Stimulated activated CD8-positive, alpha-beta memory T cell treated with anti-CD3 and anti-CD28 coated beads, Interleukin-12 subunit alpha, Interleukin-12 subunit beta, amount 100 ng/mL, for 4 hours (primary cell): ENCODE results near the gene COL21A1.

Experiments used
- DNase-seq: peaks from one replicate; pipeline ENCODE4 v3.0.0-alpha.2; 2020; ENCODE audit warnings: low read depth

The COL21A1 gene

DNA sequence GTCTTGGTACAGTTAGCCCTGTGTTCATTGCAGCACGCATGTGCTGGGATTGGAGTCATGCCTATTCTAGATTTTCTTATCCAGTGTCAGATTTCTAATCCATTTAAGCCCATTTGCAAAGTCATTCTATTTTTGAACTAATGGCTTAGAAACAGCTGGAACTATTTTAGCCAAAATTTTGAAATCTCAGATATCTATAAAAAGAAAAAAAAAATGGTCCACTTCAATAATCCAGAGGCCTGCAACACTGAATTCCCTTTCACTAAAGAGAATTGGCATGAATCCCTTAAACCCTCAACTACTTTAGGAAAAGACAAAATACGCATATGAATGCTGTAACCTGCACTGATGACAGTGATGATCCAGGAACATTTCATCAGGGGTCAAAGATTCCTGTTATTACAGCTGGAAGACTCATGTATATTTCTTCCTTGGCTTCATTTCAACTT, 1.5 kb downstream of the COL21A1 start:
- DNase-seq: no peak

DNA sequence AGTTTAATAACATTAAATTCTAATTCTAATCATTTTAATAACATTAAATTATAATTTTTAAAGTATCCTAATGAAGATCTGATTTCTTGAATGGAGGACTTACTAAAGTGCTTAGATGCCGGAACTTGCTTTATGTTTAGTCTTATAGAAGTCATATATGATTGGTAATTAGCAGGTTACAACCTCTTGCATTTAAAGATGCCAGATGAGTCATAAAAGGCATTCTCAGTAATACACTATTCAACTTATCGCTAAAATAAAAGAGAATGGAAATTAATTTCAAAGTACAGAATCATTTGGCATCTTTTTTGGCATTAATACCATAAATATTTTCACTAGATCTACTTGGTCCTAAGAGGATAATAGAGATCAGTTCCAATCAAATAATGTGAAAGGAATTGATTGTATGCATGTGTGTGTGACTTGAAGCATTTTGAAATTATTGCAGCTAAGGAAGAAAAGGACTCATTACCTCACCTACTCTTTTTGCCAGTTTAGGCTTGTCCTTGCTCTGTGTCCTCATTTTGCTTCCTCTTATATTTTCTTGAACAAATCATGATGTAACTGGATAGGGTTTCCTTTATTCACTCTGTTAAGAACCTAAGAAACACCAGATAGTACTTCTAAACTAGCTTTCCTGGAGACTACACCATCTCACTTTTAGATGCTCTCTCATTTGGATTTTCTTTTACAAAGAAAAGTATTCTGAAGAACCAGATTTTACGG, 2.7 kb downstream of the COL21A1 start:
- DNase-seq: no peak

DNA sequence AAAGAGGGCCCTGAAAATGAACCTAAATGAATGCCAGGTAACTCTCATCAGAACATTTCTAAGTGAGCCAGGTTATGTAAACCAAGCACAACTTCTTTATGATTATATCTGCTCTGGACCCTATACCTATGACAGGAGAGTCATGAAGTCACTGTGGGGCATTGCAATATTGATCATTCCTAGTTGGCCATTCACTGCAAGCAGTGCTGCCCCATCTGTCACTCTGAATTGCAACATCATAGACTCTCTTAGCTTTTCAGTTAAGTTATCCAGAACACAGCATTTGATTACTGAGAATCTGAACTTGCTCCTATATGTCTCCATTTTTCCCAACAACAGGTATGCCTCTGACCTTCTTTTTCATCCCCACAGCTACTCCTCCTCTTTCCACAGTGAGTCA, 3.3 kb downstream of the COL21A1 start:
- DNase-seq: no peak

DNA sequence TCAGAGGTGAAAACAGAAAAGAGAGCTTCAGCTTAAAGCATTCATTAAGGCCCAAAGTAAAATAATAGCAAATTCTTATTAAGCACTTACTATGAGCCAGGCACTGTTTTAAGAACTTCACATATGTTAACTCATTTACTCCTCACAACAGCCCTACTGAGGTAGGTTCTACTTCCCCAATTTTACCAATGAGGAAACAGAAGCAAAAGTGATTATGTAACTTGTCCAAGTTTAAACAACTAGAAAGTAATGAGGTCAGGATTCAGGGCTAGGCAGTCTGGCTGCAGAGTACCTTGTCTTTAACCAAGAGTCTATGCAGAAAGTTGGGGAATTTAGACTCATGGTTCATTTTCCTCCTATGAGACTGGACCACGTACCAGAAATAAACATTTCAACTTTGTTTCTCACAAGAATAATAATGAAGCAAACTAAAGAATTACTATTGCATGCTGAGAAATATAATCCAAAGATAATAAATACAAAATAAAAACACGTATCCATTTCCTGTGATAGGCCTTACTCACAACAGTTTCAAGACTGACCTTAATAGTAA, 3.8 kb downstream of the COL21A1 start:
- no peak for DNase-seq

DNA sequence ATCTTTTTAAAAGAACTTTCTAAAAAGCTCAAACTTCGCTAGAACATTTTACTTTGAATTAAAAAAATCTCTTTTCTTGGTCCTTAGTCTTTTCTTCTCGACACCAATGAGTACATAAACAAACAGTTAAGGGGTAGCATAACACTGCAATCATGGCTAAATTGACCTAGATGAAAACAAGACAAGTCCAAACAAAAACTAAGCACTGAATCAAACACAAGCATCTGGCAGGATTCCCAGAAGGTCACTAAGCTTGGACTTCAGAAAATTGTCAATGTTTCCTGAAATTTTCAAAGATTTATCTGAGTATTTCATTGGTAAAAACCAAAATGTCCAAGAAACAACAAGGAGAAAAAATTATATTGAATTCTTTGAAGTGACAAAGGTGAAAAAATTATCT, 5.0 kb downstream of the COL21A1 start:
- DNase-seq: no peak

DNA sequence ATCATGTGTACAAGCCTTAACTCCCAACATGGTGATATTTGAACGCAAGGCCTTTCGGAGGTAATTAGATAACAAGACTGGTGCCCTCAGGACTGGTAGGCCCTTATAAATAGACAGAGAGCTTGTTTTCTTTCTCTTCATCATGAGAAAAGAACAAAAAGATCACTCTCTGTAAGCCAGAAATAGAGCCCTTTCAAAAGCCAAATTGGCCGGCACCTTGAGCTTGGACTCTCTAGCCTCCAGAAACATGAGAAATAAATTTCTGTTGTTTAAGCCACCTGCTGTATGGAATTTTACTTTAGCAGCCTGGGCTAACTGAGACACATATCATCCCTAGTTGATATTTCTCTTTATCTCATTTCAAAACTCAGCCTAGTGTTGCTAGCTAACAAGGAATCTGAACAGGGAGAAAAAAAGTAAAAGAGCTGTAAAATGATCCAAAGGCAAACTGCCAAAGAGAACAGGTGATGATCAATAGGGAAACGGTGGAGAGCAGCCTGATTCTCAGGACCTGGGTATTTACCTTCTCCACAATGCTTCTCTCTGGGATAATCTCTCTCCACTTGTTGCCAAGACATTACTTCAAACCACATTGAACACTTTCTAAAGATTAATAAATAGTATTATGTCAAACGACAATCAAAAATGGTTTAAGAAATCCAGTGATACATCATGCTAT, 6.1 kb downstream of the COL21A1 start:
- no peak for DNase-seq

DNA sequence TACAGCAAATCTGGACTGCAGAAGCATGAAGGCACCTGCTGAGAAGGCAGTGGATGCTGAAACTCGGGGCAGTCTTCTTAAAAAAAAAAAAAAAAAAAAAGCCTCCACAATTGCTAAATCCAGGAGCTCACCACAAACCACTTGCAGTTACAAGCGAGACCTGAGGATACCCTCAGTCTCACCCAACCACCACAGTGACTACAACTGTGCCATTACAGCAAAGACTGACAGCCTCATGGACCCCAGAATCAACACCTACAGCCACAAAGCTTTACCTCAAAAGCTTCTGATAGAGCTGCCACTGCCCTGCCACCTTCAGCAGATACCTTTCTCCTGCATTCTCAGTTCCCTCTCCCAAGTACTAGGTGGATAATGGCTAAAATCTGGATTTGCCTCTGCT, 9.0 kb downstream of the COL21A1 start:
- no peak for DNase-seq

DNA sequence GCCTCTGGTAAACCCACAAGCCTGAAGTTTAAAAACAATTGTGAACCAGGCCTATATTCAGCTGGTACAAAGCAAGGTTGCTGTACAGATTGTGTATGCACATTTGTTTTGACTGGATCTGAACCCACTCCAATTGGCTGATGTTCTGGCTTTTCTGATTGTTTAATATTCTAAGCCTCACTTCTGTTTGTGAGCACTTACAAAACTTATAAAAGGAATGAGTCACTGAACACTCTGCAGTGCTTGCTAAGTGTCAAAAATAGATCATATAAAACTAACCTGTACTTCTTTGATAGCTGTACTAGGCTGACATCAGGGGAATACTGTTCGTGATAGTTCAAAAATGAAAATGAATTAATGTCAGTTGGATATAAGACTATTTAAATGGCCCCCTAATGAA, 12.1 kb downstream of the COL21A1 start:
- no peak for DNase-seq

DNA sequence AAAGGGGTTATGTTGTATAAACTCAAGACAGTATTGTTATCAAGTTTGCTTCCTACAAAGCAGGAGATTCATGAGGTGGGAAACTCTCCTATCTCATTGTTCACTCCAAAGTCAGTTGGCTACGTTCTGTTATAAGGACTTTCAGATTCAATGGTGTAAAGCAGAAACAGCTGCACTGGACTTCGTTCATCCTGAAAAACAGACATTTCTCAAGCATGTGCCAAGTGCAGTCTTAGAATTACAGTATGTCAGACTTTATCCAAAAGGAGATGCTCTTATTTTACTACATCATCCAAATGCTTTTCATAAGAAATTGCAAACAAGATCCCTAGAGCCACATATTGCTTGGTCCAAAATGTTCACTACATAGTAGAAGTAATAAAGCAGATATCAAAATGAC, 14.9 kb downstream of the COL21A1 start:
- no peak for DNase-seq

DNA sequence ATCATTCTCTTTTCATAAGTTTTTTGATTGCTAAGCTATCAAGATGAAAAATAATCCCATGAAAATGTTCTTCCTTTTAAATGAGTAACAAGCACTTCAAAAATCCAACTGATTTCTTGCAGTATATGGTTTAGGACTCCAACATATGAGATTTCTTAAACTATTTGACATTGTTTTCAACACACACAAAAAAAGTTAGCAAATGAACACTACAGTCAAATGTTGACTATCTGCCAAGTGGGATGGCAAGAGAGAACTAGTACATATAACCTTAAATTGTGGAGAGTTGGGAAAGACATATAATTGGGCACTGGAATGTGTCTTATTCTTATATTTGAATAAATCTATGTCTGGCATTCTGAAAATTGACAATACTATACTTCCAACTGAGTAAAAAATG, 15.6 kb downstream of the COL21A1 start:
- DNase-seq: no peak

DNA sequence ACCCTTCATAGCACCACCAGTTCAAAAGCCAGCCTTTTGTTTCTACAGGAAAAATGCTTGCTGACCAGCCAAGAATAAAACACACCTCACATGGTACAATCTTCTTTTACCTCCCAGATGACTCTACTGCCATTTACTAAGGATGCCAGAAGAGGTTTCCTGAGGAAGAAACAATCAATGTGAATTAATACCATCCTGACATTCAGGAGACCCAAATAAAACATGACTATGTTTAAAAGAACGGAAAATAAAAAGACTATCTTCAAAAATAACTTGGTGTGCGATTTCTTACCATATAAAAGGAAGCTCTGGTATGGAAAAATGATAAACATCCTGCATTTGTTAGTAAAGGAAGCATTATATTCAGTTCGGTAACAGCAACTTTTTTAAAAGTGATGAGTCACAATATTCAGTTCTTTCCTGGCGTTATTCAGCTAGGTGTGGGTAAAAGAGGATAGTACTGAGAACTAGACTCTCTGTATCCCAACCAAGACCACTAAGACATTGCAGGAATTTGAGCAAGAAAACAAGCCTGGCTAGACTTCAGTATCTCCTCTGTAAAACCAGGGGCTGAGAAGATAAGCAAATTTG, 16.3 kb downstream of the COL21A1 start:
- no peak for DNase-seq

DNA sequence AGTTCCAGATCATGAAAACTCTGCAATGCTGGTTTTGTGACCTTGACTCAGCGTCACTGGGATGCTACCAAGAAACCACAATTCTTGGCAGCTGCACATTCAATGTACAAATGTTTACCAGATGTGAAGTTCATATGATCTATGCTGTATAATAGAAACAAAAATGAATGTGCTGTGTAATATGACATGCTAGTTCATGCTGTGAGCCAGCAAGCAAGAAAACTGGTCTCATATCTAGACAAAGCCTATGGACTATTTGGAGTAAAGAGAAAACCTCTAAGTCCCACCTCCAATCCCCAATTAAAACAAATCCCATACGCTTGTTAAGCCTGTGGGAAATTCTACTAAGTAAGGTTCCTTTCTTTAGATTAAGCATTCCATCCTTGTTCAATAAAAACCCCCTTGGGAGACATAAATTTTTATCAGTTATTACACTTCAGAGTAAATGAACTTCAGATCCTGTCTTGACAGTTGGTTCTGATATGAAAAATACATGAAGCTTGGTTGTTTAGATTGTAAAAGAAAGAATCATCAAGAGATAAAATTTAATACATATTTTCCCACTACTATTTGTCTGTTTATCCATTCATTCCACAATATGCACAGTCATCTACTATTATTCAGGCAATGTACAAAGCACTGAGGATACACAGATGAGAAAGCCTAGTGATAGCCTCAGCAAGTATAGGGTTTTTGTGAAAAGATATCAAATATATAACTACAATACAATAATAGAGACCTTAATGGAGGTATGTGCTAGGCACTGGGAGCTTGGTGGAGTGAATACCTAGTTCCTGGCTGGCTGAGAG, 20.1 kb downstream of the COL21A1 start:
- no peak for DNase-seq

DNA sequence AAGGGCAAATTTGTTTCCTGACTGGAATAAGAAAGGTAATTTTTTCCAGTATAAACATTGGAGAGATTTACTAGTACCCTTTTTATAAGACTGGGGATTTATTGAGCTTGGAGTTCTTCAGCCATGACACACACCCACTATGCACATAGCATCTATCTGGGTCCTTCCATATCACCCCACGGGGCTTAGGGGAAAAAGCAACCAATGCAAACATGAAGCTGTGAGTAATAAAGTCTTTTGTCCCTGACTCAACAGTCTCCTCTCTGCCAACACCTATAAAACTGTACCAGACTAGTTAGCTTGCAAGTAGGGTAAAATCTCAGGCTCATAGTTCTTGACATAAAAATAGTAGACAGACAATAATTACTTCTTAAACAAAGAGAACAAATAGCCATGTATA, 23.4 kb downstream of the COL21A1 start:
- DNase-seq: no peak

DNA sequence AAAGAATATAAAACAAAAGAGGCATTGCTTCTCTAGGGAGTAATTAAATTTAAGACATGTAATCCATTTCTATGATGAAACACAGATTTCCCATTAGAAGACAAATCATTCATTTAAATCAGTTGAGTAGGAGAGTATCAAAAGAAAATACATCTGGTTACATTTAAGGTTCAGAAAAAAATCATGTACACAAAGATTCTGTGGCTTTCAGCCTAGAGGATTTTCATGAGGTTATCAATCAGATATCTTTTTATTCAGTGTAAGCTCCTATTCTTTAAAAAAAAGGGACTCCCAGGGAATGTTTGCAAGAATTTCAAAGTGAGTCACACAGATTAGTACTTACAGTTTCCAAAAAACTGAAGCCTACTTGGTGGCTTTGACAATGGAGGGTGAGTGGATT, 24.9 kb downstream of the COL21A1 start:
- DNase-seq: no peak

DNA sequence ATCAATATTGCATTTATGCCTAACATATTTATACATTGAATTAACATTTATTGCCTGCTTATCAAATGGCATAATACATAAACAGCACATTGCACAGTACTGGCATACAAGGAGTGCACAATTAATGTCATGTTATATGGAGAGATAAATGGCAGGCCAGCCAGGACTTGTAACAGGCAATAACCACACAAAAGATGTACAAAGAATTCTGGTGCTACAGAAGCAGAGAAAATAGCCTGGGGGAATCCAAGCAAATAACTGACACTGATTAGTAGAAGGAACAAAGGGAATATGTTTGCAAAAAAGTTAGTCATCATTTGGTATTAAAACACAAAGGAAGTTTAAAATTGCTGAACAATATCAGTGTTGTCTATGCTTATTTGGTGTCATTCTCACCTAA, 27.3 kb downstream of the COL21A1 start:
- DNase-seq: no peak

DNA sequence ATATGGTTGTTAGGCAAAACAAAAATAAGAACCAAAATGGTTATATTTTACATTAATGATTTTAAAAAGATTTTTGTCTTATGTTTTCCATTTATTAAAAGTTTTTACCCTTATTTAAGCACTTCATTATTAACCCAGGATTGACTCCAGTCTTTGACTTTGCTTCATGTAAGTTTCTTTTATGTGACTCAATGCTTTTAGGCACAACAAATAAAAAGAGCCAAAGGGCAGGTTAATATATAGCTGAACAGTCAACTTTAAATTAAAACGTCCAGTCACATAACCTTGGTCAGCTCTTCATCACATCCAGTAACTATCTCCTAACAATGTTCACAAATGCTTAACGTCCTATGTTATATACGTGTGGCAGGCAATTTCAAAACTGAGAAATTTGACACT, 32.7 kb downstream of the COL21A1 start:
- DNase-seq: no peak

DNA sequence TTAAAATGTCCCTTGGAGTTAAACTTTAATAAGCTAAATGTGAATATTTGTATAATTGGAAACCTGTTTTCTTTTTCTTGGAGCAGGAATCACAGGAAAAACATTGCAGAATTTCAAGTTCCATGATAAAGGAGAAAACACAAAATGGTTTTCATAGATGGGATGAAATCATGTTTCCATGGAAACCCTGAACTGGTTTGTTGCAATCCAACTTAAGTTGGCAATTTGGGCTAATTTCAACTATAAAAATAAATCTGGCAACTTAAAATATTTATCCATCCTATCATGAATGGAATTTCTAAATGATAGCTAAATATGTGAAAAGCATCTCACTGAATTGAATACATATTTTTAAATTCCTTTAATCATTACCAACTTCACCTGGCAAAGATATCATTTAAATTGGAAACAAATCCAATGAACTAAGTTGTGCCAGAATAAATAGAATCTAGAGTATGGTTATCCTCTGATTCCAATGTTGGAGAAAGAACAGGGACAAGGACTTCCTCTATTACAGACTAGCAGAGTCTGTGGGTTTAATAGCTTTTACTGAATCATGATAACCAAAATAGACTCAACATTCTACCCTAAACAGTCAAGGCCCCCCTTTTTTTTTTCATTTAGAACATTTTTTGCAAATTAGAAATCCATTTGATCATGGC, 33.2 kb downstream of the COL21A1 start:
- no peak for DNase-seq

DNA sequence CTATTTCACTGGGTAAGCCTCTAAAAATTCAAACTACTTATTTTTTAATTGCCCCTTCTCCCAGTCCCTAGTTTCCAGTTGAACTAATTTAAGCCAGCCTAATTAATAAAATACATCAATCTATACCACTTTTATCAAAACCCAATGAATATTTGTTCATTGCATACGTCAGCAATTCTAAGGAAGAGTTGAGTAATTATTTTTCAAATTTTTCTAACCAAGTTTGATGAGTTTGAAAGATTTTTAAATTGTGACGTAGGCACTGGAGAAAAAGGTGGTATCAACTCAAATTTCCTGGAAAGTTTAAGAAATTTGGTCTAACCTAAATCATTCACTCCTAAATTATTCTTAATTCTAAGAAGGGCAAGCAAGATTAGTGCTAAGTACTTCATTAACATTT, 35.7 kb downstream of the COL21A1 start:
- no peak for DNase-seq

DNA sequence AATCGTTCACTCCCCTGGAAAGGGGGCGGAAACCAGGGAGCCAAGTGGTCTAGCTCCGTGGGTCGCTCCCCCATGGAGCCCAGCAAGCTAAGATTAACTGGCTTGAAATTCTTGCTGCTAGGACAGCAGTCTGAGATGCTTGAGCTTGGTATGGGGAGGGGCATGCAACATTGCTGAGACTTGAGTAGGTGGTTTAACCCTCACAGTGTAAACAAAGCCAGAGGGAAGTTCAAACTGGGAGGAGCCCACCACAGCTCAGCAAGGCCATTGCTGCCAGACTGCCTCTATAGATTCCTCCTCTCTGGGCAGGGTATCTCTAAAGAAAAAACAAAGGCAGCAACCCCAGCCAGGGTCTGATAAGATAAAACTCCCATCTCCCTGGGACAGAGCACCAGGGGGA, 43.2 kb downstream of the COL21A1 start:
- no peak for DNase-seq

DNA sequence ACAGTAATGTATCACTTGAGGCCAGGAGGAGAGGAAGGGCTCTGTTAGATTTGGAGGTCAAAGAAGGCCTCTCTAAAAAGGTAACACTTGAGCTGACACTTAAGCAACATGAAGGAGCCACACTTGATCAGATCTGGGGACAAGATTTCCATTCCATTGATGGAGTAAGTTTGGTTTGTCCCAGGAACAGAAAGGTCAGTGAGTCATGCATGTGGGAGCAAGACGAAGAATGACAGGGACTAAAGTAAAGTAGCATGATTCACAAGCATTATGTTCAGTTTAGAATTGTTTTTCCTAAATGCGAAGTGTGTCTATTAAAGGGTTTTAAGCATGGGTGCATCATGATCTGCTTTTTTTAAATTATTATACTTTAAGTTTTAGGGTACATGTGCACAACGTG, 47.4 kb downstream of the COL21A1 start:
- DNase-seq: no peak

DNA sequence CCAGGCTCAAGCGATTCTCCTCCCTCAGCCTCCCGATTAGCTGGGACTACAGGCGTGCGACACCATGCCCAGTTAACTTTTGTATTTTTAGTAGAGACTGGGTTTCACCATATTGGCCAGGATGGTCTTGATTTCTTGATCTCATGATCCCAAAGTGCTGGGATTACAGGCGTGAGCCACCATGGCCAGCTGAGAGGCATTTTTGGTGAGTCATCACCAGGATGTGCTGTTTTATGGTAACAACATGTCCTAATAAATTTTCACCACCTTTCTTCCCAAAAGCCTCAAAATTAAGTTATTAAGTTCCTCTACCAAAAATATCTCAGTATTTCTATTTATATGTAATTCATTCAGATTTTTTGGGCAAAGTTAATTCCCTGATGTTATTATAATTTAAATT, 53.5 kb downstream of the COL21A1 start:
- DNase-seq: no peak

DNA sequence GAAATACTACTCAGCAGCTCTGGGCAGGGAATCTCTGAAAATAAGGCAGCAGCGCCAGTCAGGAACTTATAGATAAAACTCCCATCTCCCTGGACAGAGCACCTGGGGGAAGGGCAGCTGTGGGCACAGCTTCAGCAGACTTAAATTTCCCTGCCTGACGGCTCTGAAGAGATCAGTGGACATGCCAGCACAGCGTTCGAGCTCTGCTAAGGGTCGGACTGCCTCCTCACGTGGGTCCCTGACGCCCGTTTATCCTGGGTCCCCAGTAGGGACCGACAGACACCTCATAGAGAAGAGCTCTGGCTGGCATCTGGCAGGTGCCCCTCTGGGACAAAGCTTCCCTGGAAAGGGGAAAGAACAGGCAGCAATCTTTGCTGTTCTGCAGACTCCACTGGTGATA, 59.0 kb downstream of the COL21A1 start:
- no peak for DNase-seq
